Retinal pigment epithelial cell (primary cell): ENCODE measurements around the gene SLC23A1.
"Not testable (repeated sequence)": the region's sequence is repeated elsewhere in the genome, so short reads cannot be mapped to it uniquely, and the experiment has no call there.

Experiments
- DNase-seq: peaks from one replicate; pipeline ENCODE4 v3.0.0-alpha.2; 2010; ENCODE audit warnings: low read depth
- H3K4me3 ChIP-seq: 2 replicates; pipeline ENCODE4 v1.5.1; 2011; ENCODE audit warnings: mild to moderate bottlenecking, low read length, control low read depth, moderate library complexity
- CTCF ChIP-seq: conservative IDR thresholded peaks from 2 replicates; pipeline ENCODE4 v1.5.1; 2011; ENCODE audit warnings: low read depth, low read length, control low read depth, inconsistent platforms

Gene SLC23A1

GRCh38 chr5:139414581-139415130 is 31.6 kb upstream of the SLC23A1 start:
- no peak for TF ChIP-seq CTCF
- no peak overlapping the region for H3K4me3 ChIP-seq
- DNase-seq, result no peak

GRCh38 chr5:139413963-139414362 is 30.9 kb upstream of the SLC23A1 start:
- no peak overlapping the region for H3K4me3 ChIP-seq
- DNase-seq, result no peak
- no peak for TF ChIP-seq CTCF

- no peak for TF ChIP-seq CTCF
- no peak overlapping the region for H3K4me3 ChIP-seq
- DNase-seq, result no peak
Measured at GRCh38 chr5:139413153-139413552, 30.1 kb upstream of the SLC23A1 start.

GRCh38 chr5:139410993-139411828 is 28.1 kb upstream of the SLC23A1 start:
- no peak for TF ChIP-seq CTCF
- no peak for DNase-seq
- H3K4me3 ChIP-seq, result no peak overlapping the region

GRCh38 chr5:139410121-139410992 is 27.3 kb upstream of the SLC23A1 start:
- no peak for DNase-seq
- H3K4me3 ChIP-seq, result no peak overlapping the region
- no peak for TF ChIP-seq CTCF

- not testable (repeated sequence) for DNase-seq, H3K4me3 ChIP-seq
Measured at GRCh38 chr5:139409116-139409515, 26.0 kb upstream of the SLC23A1 start.

- no peak overlapping the region for H3K4me3 ChIP-seq
- DNase-seq, result no peak
- TF ChIP-seq CTCF, result no peak
Measured at GRCh38 chr5:139408191-139408590, 25.1 kb upstream of the SLC23A1 start.
